GM15510 (cell line): ENCODE results near the gene NDRG2.
A peak's percentile ranks its signal among the peaks of the same experiment; 100 is the strongest.

Experiments
- POLR2A ChIP-seq: IDR thresholded peaks from 3 replicates; pipeline ENCODE4 v1.6.1; 2011; ENCODE audit warnings: borderline replicate concordance; ENCODE audit not compliant: insufficient read length; ENCODE audit errors: extremely low read depth

NDRG2 gene

DNA sequence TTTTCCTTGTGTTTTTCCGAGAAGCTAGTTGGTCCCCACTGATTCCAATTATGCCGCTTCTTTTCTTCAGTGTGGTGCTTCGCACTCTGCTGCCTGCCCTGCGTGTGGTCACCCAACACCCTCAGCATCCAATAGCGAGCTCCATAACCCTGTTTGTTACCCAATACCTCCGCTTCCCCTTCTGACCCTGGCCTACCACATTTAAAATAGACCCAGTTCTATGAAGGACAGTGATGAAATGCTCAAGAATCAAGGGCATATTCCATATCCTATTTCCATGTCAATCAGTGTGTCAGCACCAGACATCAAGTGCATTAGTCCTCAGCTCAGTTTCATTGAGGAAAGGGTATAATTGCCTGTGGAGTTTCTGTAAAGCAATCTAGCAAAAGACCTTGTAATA is 9.5 kb downstream of the NDRG2 start:
- no peak for TF ChIP-seq POLR2A

DNA sequence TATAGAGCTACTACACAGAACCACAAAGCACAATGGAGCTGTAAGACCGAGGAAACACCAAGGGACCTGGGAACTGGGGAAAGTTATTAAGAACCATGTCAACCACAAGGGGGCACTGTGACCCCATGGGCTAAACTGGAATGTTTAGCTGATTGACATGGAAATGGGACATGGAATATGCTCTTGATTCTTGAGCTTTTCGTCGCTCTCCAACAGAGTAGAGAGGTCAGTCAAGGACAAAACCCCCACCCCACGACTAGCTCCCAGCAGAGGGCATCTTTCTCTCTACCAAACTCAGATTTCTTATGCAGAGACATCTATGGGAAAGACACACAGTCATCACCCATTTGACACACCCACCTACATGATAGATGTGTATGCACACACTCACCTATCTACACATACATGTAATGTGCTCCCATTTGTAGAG is 10.1 kb downstream of the NDRG2 start:
- no peak for TF ChIP-seq POLR2A

DNA sequence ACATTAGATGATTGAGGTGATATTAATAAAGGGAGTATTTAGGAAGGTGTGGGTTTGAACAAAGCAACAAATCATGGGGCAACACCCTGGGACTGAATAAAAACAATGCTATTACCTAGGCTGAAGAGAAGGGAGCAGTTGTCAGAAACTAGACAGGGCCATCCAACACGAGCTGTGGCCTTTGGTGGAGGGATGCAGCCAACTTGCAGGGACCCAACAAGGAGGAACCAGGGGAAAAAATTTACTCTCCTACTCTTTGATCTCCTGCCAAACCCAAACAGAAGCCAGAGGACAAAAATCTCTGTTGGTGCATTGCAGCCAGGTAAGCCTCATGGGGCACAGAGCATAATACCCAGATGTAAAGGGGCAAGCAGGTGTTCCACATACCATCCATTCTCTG is 13.7 kb downstream of the NDRG2 start:
- TF ChIP-seq POLR2A: no peak

DNA sequence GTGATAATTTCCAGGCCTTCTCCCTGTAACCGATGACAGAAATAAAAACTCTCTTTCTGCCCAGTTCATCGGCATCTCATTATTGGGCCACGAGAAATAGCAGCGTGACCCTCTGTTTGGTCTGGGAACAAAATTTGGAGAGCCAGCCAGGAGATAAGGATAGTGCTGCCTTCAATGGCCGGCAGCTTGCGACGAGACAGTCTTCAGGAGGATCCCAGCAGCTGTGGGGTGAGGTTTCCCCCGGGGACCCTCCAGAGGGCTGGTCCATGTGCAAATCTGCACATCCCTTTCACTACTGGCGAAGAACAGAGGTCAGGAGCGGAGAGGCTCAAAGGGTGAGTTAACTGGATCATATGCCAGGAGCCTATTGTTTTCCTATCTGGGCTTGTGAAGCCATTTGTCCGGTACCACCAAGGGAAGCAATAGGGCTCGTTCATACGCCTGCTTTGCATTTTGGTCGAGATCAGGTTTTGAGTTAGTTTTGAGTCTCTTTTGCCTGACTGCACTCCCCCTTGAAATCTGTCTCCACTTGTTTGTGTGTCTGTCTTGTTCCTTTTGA is 21.0 kb downstream of the NDRG2 start:
- no peak for TF ChIP-seq POLR2A

DNA sequence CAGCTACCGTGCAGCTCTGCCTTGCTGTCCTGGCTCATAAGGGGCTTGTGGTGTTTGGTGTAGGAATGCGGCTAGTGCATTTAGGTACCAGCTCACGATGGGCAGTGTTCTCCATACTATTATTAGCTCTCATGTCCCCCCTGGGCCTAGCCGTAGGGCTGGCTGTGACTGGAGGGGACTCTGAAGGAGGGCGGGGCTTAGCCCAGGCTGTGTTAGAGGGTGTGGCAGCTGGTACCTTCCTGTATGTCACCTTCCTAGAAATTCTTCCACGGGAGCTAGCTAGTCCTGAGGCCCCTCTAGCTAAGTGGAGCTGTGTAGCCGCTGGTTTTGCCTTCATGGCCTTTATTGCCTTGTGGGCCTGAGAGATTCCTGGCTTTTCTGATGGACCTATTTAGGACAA is 23.6 kb downstream of the NDRG2 start:
- TF ChIP-seq POLR2A: no peak

DNA sequence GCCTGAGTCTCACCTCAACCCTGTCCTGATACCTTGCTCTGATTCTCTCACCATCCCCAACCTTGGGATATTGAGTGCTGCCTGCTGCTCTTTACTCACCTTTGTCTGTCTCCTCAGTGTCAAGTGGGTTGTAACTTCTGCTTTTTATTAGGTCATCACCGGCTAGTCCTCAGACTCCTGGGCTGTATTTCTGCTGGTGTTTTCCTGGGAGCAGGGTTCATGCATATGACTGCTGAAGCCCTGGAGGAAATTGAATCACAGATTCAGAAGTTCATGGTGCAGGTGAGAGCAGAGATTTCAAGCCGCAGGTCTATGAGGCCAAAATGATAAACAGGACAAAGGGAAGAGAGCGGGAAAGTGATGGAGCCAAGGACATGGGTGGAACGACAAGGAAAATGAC is 25.3 kb downstream of the NDRG2 start:
- TF ChIP-seq POLR2A: no peak

DNA sequence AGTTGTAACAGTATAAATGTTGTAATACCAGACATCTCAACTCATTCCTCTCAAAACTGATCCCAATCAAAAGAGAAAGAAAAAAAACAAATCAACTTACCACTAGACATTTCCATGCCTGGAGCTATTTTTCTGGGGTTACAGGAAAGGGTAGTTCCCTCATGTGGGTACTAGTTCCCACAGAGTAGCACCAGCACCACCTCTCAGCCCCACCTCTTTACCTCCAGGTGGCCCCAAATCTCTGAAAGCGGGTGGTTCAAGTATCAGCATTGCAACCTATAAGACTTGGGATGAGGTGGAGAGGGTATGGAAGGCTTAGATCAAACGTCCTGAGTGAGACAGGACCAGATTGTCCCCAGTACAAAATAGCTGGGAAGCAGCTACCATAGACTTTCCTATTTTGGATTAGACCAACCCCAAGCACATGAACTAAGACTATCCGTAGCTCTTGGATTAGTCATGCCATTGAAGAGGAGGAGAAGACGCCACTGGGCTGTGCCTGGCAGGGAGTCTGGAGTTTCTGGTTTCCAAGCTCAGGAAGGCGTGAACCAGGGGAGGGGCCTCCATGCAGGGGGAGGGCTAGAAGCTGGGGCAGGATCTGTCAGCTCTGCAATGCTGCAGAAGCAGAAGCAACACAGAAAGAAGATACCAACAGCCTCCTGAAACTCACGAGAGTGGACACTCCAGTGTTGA is 26.0 kb downstream of the NDRG2 start, which contains the start of gene SLC39A2:
Gene SLC39A2 (plus strand): TSS at position 620 of the 693 bp plus-strand sequence. CDS start 154 bp downstream, outside the sequence.
- TF ChIP-seq POLR2A: no peak

DNA sequence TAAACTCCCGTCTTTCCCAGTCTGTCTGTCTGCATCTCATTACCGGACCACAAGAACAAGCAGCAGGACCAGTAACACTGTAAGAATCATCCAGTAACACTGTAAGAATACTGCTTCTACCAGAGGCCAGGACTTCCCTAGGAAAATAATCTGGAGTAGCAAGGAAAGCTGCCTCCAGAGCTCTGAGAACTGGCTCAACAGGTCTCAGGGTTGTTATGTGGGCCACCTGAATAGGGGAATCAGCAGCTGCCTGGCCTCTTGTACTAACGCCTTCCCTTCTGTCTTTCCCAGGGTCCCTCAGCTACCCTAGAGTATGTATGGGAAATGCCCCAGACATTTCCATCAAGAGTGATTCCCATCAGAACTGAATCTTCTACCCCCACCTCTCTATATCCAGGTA is 26.7 kb downstream of the NDRG2 start:
- TF ChIP-seq POLR2A: no peak

DNA sequence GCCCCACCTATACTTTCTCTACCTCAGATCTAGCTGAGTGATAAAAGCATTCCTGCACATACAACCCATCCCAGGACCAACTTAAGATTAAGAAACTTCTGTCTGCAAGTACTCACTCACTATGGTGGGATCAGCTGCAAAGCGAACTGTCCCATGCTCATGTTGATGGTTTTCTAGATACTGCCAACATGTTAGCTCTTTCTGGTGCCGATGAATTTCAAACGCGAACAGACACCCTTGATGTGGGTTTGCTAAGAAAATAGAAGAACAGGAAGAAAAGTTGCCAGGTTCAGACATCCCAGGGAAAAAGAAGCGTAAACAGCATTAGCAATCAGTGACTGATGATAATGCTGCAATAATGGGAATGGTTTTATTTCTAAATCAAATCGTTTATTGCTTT is 27.3 kb downstream of the NDRG2 start:
- TF ChIP-seq POLR2A: no peak

DNA sequence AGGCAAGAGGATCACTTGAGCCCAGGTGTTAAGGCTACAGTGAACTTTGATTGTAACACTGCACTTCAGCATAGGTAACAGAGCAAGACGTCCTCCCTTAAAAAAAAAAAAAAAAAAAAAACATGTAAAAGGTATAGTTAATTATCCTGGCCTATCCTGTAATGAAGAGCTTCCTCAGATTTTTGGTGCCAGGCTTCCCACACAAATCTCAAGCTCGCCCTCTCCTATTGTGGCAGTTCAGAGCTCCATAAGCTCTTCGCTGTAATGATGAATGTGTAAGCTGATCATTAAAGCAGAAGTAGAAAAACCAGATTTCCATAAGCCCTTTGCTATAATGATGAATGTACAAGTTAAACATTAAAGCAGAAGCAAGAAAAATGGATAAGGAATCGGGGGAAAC is 27.7 kb downstream of the NDRG2 start:
- TF ChIP-seq POLR2A: no peak

DNA sequence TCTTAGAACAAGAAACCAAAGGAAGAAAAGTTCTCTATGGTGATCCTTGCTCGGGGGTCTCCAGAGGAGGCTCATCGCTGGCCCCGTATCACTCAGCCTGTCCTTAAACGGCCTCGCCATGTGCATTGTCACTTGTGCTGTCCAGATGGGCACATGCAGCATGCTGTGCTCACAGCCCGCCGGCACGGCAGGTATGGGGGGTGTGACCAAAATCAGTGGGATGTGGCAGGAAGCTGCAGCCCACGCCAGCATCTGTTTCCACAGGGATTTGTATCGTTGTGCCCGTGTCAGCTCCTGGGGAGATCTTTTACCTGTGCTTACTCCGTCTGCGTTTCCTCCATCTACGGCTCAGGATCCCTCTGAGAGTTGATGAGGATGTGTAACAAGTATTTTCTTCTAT is 28.3 kb downstream of the NDRG2 start:
- TF ChIP-seq POLR2A: no peak

DNA sequence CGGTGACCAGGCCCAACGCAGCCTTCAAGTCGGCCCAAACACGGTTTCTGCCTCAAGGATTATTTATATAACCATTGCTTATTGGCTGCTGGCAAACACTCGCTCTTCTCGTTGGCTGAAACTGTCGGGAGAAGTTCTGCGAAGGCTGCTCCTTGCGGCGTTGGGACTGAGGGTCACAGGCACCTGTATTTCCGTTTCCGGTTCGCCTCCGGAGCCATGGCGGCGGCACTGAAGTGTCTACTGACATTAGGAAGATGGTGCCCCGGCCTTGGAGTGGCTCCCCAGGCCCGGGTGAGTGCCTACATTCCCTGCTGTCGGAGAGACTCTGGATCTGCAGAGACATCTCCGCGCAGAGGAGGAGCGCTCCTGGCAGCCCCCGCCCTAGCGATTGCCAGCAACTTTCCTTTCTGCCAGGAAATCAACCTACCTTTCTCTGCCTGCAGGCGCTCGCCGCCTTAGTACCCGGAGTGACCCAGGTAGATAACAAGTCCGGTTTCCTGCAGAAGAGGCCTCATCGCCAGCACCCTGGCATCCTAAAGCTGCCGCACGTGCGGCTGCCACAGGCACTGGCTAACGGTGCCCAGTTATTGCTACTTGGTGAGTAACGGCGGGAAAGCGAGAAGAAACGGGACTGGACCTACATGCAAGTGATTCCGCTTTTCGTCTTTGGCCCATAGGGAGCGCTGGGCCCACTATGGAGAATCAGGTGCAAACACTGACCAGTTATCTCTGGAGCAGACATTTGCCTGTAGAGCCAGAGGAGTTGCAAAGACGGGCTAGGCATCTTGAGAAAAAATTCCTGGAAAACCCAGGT is 34.9 kb downstream of the NDRG2 start, which contains the start of gene METTL17:
Gene METTL17 (plus strand): TSS at position 194 of the 814 bp plus-strand sequence. CDS start 23 bp downstream, at position 217.
- peak; percentile 82 for TF ChIP-seq POLR2A

DNA sequence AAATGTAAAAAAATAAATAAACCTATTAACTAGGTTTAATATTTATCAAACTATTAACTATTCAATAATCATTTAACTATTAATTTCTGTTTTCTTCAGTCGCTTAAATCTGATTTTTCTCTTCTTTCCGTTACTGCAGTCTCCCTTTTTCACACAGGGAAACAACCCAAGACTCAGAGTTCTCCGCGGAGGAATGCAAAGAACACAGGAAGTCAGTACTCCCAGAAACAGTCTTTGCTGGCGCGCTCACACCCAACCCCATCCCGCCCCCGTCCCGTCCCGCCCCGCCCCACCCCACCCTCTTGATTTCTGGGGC is 35.4 kb downstream of the NDRG2 start:
- no peak for TF ChIP-seq POLR2A

DNA sequence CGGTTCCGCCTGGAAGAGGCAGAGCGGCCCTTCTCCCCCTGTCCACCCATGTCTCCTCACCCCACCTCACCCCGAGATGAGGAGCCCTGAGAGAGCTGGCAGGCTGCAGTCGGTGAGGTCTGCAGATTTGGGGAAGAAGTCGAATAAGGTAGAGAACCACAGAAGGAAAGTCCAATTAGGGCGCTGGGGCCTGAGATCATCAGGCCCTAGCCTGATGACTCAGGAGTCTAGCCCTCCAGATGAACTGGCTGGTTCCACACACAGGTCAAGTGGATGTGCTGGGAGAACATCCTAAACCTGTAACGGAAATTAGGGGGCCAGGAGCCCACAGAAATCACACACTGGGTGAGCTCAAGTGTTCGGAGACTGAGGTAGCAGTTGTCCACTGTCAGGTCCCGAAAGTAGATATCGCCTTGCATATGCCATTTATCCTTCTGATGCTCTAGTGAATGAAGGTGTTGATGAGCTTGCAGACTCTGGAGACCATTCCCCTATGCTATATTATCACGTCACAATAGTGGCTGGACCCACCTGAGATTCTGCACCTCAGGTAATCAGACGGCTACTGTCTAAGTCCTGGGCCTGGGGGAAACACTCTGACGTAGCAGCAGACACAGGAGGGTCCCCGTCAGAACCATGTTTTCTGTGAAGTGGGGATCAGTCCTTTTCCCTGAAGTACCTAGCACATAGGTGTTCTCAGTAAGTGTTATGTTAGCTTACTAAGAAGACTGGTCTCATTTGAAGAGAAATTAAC is 36.0 kb downstream of the NDRG2 start:
- TF ChIP-seq POLR2A: no peak

DNA sequence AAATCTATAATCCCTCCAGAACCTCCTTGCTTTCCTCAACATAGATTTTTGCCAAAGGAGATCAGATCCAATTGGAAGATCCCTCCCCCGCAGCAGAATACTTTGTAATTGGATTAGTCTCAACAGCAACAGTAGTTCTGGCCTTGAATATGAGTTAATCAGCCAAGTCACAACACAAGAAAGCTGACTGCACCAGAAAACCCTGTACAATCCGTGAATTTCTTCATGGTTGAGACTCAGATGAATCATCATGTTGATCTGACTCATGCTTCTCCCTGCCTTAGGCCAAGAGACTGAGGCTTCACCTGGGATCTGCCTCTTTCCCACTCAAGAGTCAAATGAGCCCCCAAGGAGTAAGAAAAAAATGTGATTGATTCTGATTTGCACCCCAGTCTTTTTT is 38.0 kb downstream of the NDRG2 start:
- TF ChIP-seq POLR2A: no peak
